HepG2 (cell line): ENCODE measurements around the gene ASXL1. TPM values are rescaled to one million over a fixed set of nuclear protein-coding genes. Genes with fewer than 3 reads are reported as not detected.

ENCODE experiments used
- AKAP8 ChIP-seq: sonication (generic); formaldehyde crosslinking; IDR thresholded peaks from 2 replicates; pipeline ENCODE4 v1.5.1; 2020; ENCODE audit warnings: mild to moderate bottlenecking, missing genetic modification reagents
- BHLHE40 ChIP-seq: IDR thresholded peaks from 2 replicates; pipeline ENCODE4 v1.6.1; 2011; ENCODE audit warnings: low read length, improper control_type of control experiment
- BRCA1 ChIP-seq: sonication (generic); formaldehyde crosslinking; IDR thresholded peaks from 2 replicates; pipeline ENCODE4 v1.4.0; 2020; ENCODE audit warnings: missing genetic modification reagents
- GFI1 ChIP-seq: sonication (generic); formaldehyde crosslinking; IDR thresholded peaks from 2 replicates; pipeline ENCODE4 v1.5.0; 2020; ENCODE audit warnings: missing genetic modification reagents, mild to moderate bottlenecking, borderline replicate concordance
- KLF12 ChIP-seq: sonication (generic); formaldehyde crosslinking; IDR thresholded peaks from 2 replicates; pipeline ENCODE4 v1.4.0; 2020; ENCODE audit warnings: missing genetic modification reagents, borderline replicate concordance
- MATR3 ChIP-seq: sonication (generic); formaldehyde crosslinking; IDR thresholded peaks from 2 replicates; pipeline ENCODE4 v1.4.0; 2020; ENCODE audit warnings: missing genetic modification reagents
- PHF20 ChIP-seq: sonication (generic); formaldehyde crosslinking; IDR thresholded peaks from 2 replicates; pipeline ENCODE4 v1.5.0; 2020; ENCODE audit warnings: mild to moderate bottlenecking, missing genetic modification reagents
- POGK ChIP-seq: sonication (generic); formaldehyde crosslinking; conservative IDR thresholded peaks from 2 replicates; pipeline ENCODE4 v1.8.0; 2022; ENCODE audit warnings: mild to moderate bottlenecking, moderate library complexity, missing genetic modification reagents
- SPEN ChIP-seq: sonication (generic); formaldehyde crosslinking; IDR thresholded peaks from 2 replicates; pipeline ENCODE4 v1.5.1; 2020; ENCODE audit warnings: low read depth, mild to moderate bottlenecking, missing genetic modification reagents
- THAP7 ChIP-seq: sonication (generic); formaldehyde crosslinking; IDR thresholded peaks from 2 replicates; pipeline ENCODE4 v1.8.1; 2023; ENCODE audit warnings: mild to moderate bottlenecking, missing genetic modification reagents
- THAP8 ChIP-seq: sonication (generic); formaldehyde crosslinking; IDR thresholded peaks from 2 replicates; pipeline ENCODE4 v1.5.1; 2020; ENCODE audit warnings: missing genetic modification reagents, mild to moderate bottlenecking, borderline replicate concordance
- TP53 ChIP-seq: sonication (generic); formaldehyde crosslinking; conservative IDR thresholded peaks from 2 replicates; pipeline ENCODE4 v1.4.0; 2020; ENCODE audit warnings: missing genetic modification reagents
- ZFP36L1 ChIP-seq: sonication (generic); formaldehyde crosslinking; IDR thresholded peaks from 2 replicates; pipeline ENCODE4 v1.8.0; 2022; ENCODE audit warnings: mild to moderate bottlenecking, missing genetic modification reagents, moderate library complexity
- ZKSCAN1 ChIP-seq: fragments of 150-350 bp; IDR thresholded peaks from 2 replicates; pipeline ENCODE4 v1.6.1; 2014; ENCODE audit warnings: low read length
- ZNF207 ChIP-seq: fragments of 450-650 bp; IDR thresholded peaks from 2 replicates; pipeline ENCODE4 v1.6.1; 2016; ENCODE audit warnings: antibody characterized with exemption, borderline replicate concordance
- ZNF362 ChIP-seq: sonication (generic); formaldehyde crosslinking; IDR thresholded peaks from 2 replicates; pipeline ENCODE4 v1.4.0; 2020; ENCODE audit warnings: missing genetic modification reagents, mild to moderate bottlenecking, borderline replicate concordance
- ZNF766 ChIP-seq: sonication (generic); formaldehyde crosslinking; IDR thresholded peaks from 2 replicates; pipeline ENCODE4 v1.5.0; 2020; ENCODE audit warnings: missing genetic modification reagents, borderline replicate concordance
- ZNF788 ChIP-seq: sonication (generic); formaldehyde crosslinking; IDR thresholded peaks from 2 replicates; pipeline ENCODE4 v1.5.0; 2020; ENCODE audit warnings: mild to moderate bottlenecking, missing genetic modification reagents, borderline replicate concordance
- polyA plus RNA-seq, 8 experiments: library from polyadenylated mRNA; depleted of rRNA in 3 of 8; stranded (reverse) in 7 of 8; unstranded in 1 of 8; fragments of >200 nt; fragmentation: Illumina TruSeq in 4 of 8; extraction: Trizol in 4 of 8; gene quantifications; 2 replicates each; pipeline versions ENCODE4 v1.2.1 to v1.2.3, GENCODE V29; 2011 to 2016; ENCODE audit warnings: low read depth in 4 of 8, missing spikeins in 1 of 8, mixed read lengths in 1 of 8; ENCODE audit not compliant: insufficient read depth in 1 of 8
- total RNA-seq, 5 experiments: library from RNA; depleted of rRNA; stranded (reverse); fragments of >200 nt; fragmentation: Illumina TruSeq; extraction: Trizol; gene quantifications; 2 replicates each; pipeline ENCODE4 v1.2.3, GENCODE V29; 2016; ENCODE audit warnings: low read depth in 1 of 5
- TF ChIP-seq, protein P1 (sequence below): sonication (generic); formaldehyde crosslinking; IDR thresholded peaks from 2 replicates; pipeline ENCODE4 v1.5.1; 2020; ENCODE audit warnings: missing genetic modification reagents, mild to moderate bottlenecking, borderline replicate concordance
- TF ChIP-seq, protein P2 (sequence below): sonication (generic); formaldehyde crosslinking; IDR thresholded peaks from 2 replicates; pipeline ENCODE4 v1.5.0; 2020; ENCODE audit warnings: mild to moderate bottlenecking, missing genetic modification reagents, borderline replicate concordance

ASXL1 gene
- total and polyA plus RNA-seq, 2 of the 13 experiments (the other 11 are each of a cell fraction or from before 2014, with no cell fraction given): 62.1 to 74.8 TPM

DNA sequence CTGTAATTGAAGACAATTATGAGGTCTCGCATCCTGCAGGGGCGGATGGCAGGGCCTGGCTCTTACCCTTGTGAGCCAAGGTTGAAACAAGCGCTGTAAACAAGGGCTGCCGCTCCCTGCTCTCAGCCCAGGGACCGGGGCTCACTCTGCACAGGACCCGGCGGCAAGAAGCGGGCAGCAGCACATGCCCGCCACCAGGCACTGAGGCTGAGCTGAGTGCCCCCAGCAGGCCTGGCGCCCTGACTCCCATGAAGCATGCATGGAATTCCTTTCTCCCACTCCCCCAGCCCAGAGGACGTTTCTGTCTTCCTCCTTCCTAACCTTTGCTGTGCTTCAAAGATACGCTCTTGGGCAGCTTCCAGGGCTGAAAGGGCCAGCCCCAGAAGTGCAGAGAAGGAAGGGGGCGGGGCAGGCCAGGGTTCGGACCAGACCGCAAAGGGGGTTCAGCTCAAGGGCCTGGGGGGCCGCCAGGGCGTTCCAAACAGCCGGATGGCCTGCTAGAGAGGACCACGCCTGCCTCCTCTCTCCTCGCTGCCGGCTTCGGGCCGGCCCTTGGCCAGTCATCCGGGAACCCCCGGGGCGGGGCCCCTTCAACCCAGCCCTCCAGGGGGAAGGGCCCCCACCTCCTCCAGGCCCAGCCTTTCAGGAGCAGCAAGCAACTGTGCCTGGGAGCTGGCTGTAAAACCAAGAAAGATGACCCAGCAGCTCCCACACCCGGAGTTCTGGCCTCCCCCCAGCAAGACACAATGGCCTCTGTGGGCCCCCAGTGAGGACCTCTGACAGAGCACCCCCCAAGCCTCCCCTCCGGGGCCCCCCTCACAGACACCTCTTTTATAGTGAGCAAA, 117.1 kb downstream of the ASXL1 start (continued):
- TF ChIP-seq ZNF362 (CRISPR knock-in tag) (peak; percentile 76), ZNF788 (peak; percentile 79; the same call in 1 of the 2 replicates), POGK (CRISPR knock-in tag) (peak; percentile 96), MATR3 (CRISPR knock-in tag) (no peak), GFI1 (CRISPR knock-in tag) (no peak), AKAP8 (CRISPR knock-in tag) (no peak), ZKSCAN1 (no peak), TP53 (CRISPR knock-in tag) (peak; percentile 64; the same call in 1 of the 2 replicates), SPEN (no peak; the same call in 1 of the 2 replicates), THAP7 (CRISPR knock-in tag) (peak; percentile 65; the same call in 1 of the 2 replicates), PHF20 (CRISPR knock-in tag) (no peak), ZNF766 (CRISPR knock-in tag) (peak; percentile 87; the same call in 1 of the 2 replicates), ZFP36L1 (CRISPR knock-in tag) (no peak), KLF12 (CRISPR knock-in tag) (peak; percentile 83; the same call in 1 of the 2 replicates), THAP8 (CRISPR knock-in tag) (peak; percentile 91; the same call in 1 of the 2 replicates), ZNF207 (no peak), BHLHE40 (no peak), BRCA1 (CRISPR knock-in tag) (no peak)
- TF ChIP-seq, protein P1, sequence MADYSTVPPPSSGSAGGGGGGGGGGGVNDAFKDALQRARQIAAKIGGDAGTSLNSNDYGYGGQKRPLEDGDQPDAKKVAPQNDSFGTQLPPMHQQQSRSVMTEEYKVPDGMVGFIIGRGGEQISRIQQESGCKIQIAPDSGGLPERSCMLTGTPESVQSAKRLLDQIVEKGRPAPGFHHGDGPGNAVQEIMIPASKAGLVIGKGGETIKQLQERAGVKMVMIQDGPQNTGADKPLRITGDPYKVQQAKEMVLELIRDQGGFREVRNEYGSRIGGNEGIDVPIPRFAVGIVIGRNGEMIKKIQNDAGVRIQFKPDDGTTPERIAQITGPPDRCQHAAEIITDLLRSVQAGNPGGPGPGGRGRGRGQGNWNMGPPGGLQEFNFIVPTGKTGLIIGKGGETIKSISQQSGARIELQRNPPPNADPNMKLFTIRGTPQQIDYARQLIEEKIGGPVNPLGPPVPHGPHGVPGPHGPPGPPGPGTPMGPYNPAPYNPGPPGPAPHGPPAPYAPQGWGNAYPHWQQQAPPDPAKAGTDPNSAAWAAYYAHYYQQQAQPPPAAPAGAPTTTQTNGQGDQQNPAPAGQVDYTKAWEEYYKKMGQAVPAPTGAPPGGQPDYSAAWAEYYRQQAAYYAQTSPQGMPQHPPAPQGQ (CRISPR knock-in tag): no peak
- TF ChIP-seq, protein P2, sequence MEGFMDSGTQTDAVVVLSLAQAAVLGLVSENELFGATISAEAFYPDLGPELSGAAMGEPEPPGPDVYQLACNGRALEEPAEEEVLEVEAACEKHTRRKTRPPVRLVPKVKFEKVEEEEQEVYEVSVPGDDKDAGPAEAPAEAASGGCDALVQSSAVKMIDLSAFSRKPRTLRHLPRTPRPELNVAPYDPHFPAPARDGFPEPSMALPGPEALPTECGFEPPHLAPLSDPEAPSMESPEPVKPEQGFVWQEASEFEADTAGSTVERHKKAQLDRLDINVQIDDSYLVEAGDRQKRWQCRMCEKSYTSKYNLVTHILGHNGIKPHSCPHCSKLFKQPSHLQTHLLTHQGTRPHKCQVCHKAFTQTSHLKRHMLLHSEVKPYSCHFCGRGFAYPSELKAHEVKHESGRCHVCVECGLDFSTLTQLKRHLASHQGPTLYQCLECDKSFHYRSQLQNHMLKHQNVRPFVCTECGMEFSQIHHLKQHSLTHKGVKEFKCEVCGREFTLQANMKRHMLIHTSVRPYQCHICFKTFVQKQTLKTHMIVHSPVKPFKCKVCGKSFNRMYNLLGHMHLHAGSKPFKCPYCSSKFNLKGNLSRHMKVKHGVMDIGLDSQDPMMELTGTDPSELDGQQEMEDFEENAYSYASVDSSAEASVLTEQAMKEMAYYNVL: peak; percentile 74
